Omental fat pad (tissue), 4 donors: Measurements from ENCODE around the gene BCL2L2. TPM values are rescaled to one million over a fixed set of nuclear protein-coding genes. Genes with fewer than 3 reads are reported as not detected.

Experiments used
- ATAC-seq: fragments of 150-250 bp; one replicate; pipeline ENCODE4 v1.9.1; 2016; ENCODE audit warnings: mild to moderate bottlenecking, moderate library complexity; ENCODE audit not compliant: low FRiP score
- DNase-seq: peaks from one replicate; pipeline ENCODE4 v3.0.0-alpha.2; 2019; ENCODE audit warnings: low spot score
- CTCF ChIP-seq, 3 donors: fragments of 450-650 bp; IDR thresholded peaks; one replicate each; pipeline ENCODE4 v1.5.1; 2016 to 2017; ENCODE audit warnings: antibody characterized with exemption in 3 of 3, mild to moderate bottlenecking in 3 of 3, moderate library complexity in 2 of 3
- total RNA-seq, 4 donors: library from RNA; depleted of rRNA; stranded (reverse); fragments of >200 nt; gene quantifications; one replicate each; pipeline ENCODE4 v1.1.0, GENCODE V29; 2016

BCL2L2 gene
- total RNA-seq, 4 donors from 2014 or later = 37.2 to 62.7 (median 51.8) TPM

DNA sequence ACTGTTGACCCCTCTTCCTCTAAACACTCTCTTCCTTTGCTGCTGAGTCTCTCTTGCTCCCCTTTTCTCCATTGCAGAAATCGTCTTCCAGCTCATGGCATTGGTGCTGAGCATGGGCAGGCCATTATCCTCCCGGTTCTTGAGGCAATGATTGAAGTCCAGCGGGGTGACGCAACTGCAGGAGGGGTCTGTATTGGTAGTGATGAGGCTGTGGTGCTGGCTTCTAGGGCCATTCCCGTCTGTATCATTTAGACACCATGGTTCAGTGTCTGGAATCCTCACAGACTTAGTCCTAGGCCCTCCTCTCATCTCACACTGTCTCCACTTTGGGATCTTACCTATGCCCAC lies 46.8 kb downstream of the BCL2L2 start:
- no peak for DNase-seq
- no peak for TF ChIP-seq CTCF (IDR thresholded peaks at IDR 0.05)
- ATAC-seq = no peak

GRCh38 chr14:23354990-23355389 lies 48.4 kb downstream of the BCL2L2 start:
- no peak for DNase-seq
- no peak for TF ChIP-seq CTCF (IDR thresholded peaks at IDR 0.05)
- no peak for ATAC-seq

GRCh38 chr14:23355871-23356435 lies 49.3 kb downstream of the BCL2L2 start:
- DNase-seq (peak; percentile 3), ATAC-seq (no peak)
- no peak for TF ChIP-seq CTCF (IDR thresholded peaks at IDR 0.05)

- DNase-seq (no peak), ATAC-seq (no peak)
- no peak for TF ChIP-seq CTCF (IDR thresholded peaks at IDR 0.05)
Measured at GRCh38 chr14:23356662-23357061, 50.0 kb downstream of the BCL2L2 start.

DNA sequence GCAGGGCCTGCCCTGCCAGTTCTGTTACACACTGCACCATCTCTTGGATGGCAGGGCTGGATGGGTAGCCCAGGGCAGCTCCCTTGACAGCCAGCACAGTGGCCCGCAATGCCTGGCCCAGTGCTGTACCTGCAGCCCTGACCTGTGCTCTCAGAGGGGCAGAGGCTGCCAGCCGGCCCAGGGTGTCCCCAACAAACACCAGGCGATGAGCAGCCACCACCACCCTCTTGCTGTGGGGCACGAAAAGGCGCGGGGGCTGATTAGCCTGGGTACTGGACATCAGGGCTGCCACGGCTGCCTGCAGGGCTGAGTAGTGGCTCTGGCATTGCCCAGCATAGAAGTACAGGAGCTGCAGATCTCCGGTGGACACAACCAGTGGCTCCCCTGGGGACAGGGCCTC lies 50.6 kb downstream of the BCL2L2 start:
- no peak for ATAC-seq
- TF ChIP-seq CTCF (IDR thresholded peaks at IDR 0.05) = no peak
- peak; percentile 1 for DNase-seq

DNA sequence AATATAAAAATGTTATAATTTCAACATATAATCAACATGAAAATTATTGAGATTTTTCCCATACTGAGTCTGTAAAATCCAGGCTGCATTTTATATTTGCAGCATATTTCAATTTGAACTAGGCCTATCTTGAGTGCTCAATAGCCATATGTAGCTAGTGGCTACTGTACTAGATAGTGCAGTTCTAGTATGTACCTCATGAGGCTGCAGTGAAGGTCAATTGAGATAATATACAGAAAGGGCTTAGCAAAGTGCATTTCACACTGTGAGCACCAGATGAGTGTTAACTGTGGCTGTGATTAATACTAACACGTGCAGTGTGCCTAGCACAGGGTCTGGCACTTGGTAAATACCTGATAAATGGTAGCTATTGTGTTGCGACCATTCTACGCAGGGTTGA lies 51.4 kb downstream of the BCL2L2 start:
- TF ChIP-seq CTCF (IDR thresholded peaks at IDR 0.05) = no peak
- no peak for ATAC-seq
- DNase-seq = no peak

GRCh38 chr14:23358553-23359166 lies 52.0 kb downstream of the BCL2L2 start:
- ATAC-seq (no peak), DNase-seq (no peak)
- no peak for TF ChIP-seq CTCF (IDR thresholded peaks at IDR 0.05)
